SK-N-SH treated with all-trans-retinoic acid at 6 μM for 48 hours (cell line): ENCODE measurements around the gene NDUFA13.

Source experiments
- ATAC-seq: fragments of 200-7000 bp; cut with Tn5 transposase; 3 replicates; pipeline ENCODE4 v1.9.1; 2020; ENCODE audit warnings: mild to moderate bottlenecking, moderate library complexity
- CREB5 ChIP-seq: fragments of 250-450 bp; sonication (Bioruptor Pico); IDR thresholded peaks from 2 replicates; pipeline ENCODE4 v1.5.1; 2020; ENCODE audit warnings: low read depth, mild to moderate bottlenecking, moderate library complexity
- CSDC2 ChIP-seq: fragments of 250-450 bp; sonication (Bioruptor Pico); IDR thresholded peaks from 2 replicates; pipeline ENCODE4 v1.5.0; 2020; ENCODE audit warnings: mild to moderate bottlenecking, moderate library complexity
- CSRNP3 ChIP-seq: fragments of 250-450 bp; sonication (Bioruptor Pico); IDR thresholded peaks from 2 replicates; pipeline ENCODE4 v1.5.1; 2021; ENCODE audit warnings: mild to moderate bottlenecking, moderate library complexity
- ESRRG ChIP-seq: fragments of 250-450 bp; sonication (Bioruptor Pico); IDR thresholded peaks from 2 replicates; pipeline ENCODE4 v1.6.1; 2021; ENCODE audit warnings: mild to moderate bottlenecking
- GLIS3 ChIP-seq: fragments of 250-450 bp; sonication (Bioruptor Pico); IDR thresholded peaks from 2 replicates; pipeline ENCODE4 v1.5.0; 2020; ENCODE audit warnings: mild to moderate bottlenecking, moderate library complexity
- ISL1 ChIP-seq: fragments of 250-450 bp; sonication (Bioruptor Pico); IDR thresholded peaks from 2 replicates; pipeline ENCODE4 v2.1.2; 2022; ENCODE audit warnings: mild to moderate bottlenecking, moderate library complexity
- OSR1 ChIP-seq: fragments of 250-450 bp; sonication (Bioruptor Pico); IDR thresholded peaks from 2 replicates; pipeline ENCODE4 v1.8.0; 2022; ENCODE audit warnings: moderate library complexity, mild to moderate bottlenecking, inconsistent platforms
- PATZ1 ChIP-seq: fragments of 250-450 bp; sonication (Bioruptor Pico); IDR thresholded peaks from 2 replicates; pipeline ENCODE4 v1.8.0; 2020; ENCODE audit warnings: mild to moderate bottlenecking, moderate library complexity, borderline replicate concordance
- POU6F1 ChIP-seq: fragments of 250-450 bp; sonication (Bioruptor Pico); IDR thresholded peaks from 2 replicates; pipeline ENCODE4 v1.8.0; 2021; ENCODE audit warnings: low read depth, mild to moderate bottlenecking, moderate library complexity, borderline replicate concordance
- PPARA ChIP-seq: fragments of 250-450 bp; sonication (Bioruptor Pico); IDR thresholded peaks from 2 replicates; pipeline ENCODE4 v1.5.0; 2020; ENCODE audit warnings: mild to moderate bottlenecking, borderline replicate concordance
- RARB ChIP-seq: fragments of 250-450 bp; sonication (Bioruptor Pico); IDR thresholded peaks from 2 replicates; pipeline ENCODE4 v1.8.0; 2021; ENCODE audit warnings: mild to moderate bottlenecking, moderate library complexity
- SNAI2 ChIP-seq: fragments of 250-450 bp; sonication (Bioruptor Pico); IDR thresholded peaks from 2 replicates; pipeline ENCODE4 v1.5.0; 2020; ENCODE audit warnings: mild to moderate bottlenecking, moderate library complexity
- TOX ChIP-seq: fragments of 250-450 bp; sonication (Bioruptor Pico); IDR thresholded peaks from 2 replicates; pipeline ENCODE4 v1.8.0; 2021; ENCODE audit warnings: mild to moderate bottlenecking, moderate library complexity, borderline replicate concordance
- TSHZ2 ChIP-seq: fragments of 250-450 bp; sonication (Bioruptor Pico); IDR thresholded peaks from 2 replicates; pipeline ENCODE4 v1.5.0; 2020; ENCODE audit warnings: mild to moderate bottlenecking, moderate library complexity
- ZC3H10 ChIP-seq: fragments of 250-450 bp; sonication (Bioruptor Pico); IDR thresholded peaks from 2 replicates; pipeline ENCODE4 v1.5.1; 2021; ENCODE audit warnings: mild to moderate bottlenecking, moderate library complexity
- ZFP3 ChIP-seq: fragments of 250-450 bp; sonication (Bioruptor Pico); IDR thresholded peaks from 2 replicates; pipeline ENCODE4 v1.5.0; 2020; ENCODE audit warnings: mild to moderate bottlenecking, moderate library complexity
- ZFP30 ChIP-seq: fragments of 450-650 bp; formaldehyde crosslinking; IDR thresholded peaks from 2 replicates; pipeline ENCODE4 v1.5.0; 2022; ENCODE audit warnings: mild to moderate bottlenecking, moderate library complexity
- ZNF565 ChIP-seq: fragments of 450-650 bp; formaldehyde crosslinking; conservative IDR thresholded peaks from 2 replicates; pipeline ENCODE4 v1.5.0; 2020; ENCODE audit warnings: low read depth, mild to moderate bottlenecking, moderate library complexity
- ZNF70 ChIP-seq: fragments of 450-650 bp; formaldehyde crosslinking; IDR thresholded peaks from 2 replicates; pipeline ENCODE4 v1.5.0; 2020; ENCODE audit warnings: mild to moderate bottlenecking, moderate library complexity
- ZNF8 ChIP-seq: fragments of 450-650 bp; formaldehyde crosslinking; IDR thresholded peaks from 2 replicates; pipeline ENCODE4 v1.5.0; 2020; ENCODE audit warnings: mild to moderate bottlenecking, moderate library complexity

Gene NDUFA13

GRCh38 chr19:19490214-19490968, 25.6 kb upstream of the NDUFA13 start:
- ATAC-seq = peak; percentile 68
- TF ChIP-seq OSR1 (CRISPR knock-in tag) = no peak
- no peak for TF ChIP-seq ZFP3
- TF ChIP-seq RARB (CRISPR knock-in tag) = no peak
- TF ChIP-seq, all 23 proteins: peak for 0

GRCh38 chr19:19491321-19492025, 24.6 kb upstream of the NDUFA13 start:
- no peak for TF ChIP-seq ZNF70 (CRISPR knock-in tag)
- no peak for ATAC-seq

GRCh38 chr19:19492026-19492610, 23.9 kb upstream of the NDUFA13 start:
- ATAC-seq = no peak
- TF ChIP-seq PATZ1 (CRISPR knock-in tag) (no peak), TOX (no peak), ZNF70 (CRISPR knock-in tag) (no peak), GLIS3 (CRISPR knock-in tag) (no peak), ZNF8 (CRISPR knock-in tag) (no peak), ZFP3 (no peak)

GRCh38 chr19:19493841-19494546, 22.0 kb upstream of the NDUFA13 start:
- TF ChIP-seq ZNF8 (CRISPR knock-in tag) = no peak
- no peak for TF ChIP-seq TOX
- no peak for TF ChIP-seq ZC3H10 (CRISPR knock-in tag)
- TF ChIP-seq TSHZ2 (CRISPR knock-in tag) = no peak
- TF ChIP-seq SNAI2 (CRISPR knock-in tag) = no peak
- TF ChIP-seq ZNF70 (CRISPR knock-in tag) = no peak
- no peak for TF ChIP-seq ISL1
- no peak for TF ChIP-seq ZFP30 (CRISPR knock-in tag)
- TF ChIP-seq ZNF565 (CRISPR knock-in tag) = no peak
- no peak for TF ChIP-seq ESRRG (CRISPR knock-in tag)
- TF ChIP-seq CSRNP3 (CRISPR knock-in tag) = no peak
- TF ChIP-seq POU6F1 = no peak
- TF ChIP-seq GLIS3 (CRISPR knock-in tag) = no peak
- TF ChIP-seq CSDC2 (CRISPR knock-in tag) = no peak
- TF ChIP-seq RARB (CRISPR knock-in tag) = no peak
- no peak for TF ChIP-seq PPARA
- no peak for TF ChIP-seq CREB5
- TF ChIP-seq OSR1 (CRISPR knock-in tag) = no peak

More at GRCh38 chr19:19493841-19494546, 22.0 kb upstream of the NDUFA13 start:
- no peak for ATAC-seq
